NK-92 (cell line): ENCODE data around the gene DPP4.
"Not testable (repeated sequence)": the region's sequence is repeated elsewhere in the genome, so short reads cannot be mapped to it uniquely, and the experiment has no call there.

Experiments used
- DNase-seq: peaks from one replicate; lab custom pipeline; 2025; ENCODE audit not compliant: unreplicated experiment; lab: John Stamatoyannopoulos, UW

Gene DPP4

DNA sequence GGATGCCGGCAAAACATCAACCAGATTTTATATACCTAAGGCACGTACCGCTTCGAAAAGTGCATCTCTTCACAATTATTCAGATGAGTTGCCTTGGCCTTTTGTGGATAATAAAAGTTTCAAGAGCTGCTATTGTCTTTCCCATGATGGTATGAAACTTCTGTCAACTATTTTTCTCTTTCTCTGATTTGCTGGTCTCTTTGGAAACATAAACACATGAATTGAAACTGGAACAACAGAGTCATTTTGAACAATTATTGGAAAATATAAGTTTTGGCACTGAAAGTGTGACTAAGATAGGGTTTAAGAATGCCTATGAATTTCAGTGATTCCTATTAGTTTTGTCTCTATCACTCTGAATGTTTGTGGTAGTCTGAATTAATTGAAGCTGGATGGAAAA, 109.9 kb downstream of the DPP4 start:
- DNase-seq = no peak

DNA sequence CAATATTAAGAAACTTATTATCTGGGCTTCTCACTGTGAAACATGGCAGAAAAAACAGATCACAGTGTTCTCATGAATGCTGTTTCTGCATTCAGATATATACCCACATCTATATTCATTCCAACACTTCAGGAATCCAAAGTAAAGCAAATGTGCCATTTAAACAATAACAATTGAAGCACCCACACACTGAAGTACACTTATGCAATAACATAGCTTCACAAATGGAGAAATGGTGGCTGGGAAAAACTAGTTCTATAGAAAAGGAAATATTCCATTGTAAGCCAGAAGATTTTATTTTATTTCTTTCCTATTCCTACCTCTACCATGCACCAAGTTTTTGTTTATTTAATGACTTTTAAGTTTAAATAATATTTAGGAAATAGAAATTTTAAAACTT, 111.9 kb downstream of the DPP4 start:
- DNase-seq = no peak

DNA sequence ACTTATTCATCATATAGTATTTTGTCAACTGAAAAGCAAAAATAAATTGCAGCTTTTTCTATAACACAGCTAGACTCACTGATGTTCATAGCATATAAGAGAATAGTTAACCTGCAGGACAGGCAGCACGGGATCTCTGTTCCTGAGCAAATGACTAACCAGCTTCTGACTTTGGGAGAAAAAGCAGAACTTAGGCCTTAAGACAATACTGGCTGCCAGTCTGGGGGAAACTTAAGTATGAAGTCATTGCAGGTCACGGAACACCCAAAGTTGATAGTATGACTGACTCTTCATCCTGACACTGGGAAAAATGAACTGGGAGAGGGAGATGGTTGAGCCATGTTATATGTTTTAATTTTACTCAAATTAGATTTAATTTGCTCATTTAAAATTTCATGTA, 113.0 kb downstream of the DPP4 start:
- DNase-seq = no peak

DNA sequence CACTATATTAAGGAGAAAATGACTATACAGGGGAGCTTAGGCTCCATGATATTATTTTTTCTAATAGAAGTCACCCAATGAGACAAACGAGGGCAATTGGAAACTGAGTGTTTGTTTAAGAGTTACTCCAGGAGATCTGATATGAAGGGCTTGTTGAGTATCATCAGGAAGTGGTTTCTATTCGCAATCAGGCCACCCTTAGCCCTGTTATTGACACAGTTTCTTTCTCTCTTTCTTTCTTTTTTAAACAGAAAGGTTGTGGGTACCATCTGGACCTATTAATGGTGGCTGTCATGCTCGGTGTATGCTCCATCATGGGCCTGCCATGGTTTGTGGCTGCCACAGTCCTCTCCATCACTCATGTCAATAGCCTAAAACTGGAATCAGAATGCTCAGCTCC, 117.3 kb downstream of the DPP4 start:
- DNase-seq = no peak

DNA sequence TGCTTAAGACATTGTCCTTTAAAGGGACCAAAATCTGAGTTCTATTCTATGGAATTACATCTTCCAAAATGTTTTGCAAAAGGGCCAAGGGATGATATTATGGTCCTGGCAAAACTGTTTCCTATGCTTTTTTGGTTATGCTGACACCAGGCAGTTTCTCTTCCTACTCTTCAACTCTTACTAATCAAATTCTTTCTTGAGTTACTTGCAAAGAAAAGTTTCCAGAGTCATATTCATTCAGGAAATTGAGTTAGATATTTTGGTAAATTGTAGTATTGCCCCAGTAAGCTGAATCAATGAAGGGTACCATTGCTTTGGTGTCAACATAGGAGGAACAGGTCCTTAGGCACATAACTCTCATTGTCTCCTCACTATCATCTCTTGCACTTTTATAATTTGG, 118.8 kb downstream of the DPP4 start:
- no peak for DNase-seq

GRCh38 chr2:161954103-161954502, 119.9 kb downstream of the DPP4 start:
- DNase-seq = no peak

GRCh38 chr2:161953367-161953766, 120.6 kb downstream of the DPP4 start:
- not testable (repeated sequence) for DNase-seq

DNA sequence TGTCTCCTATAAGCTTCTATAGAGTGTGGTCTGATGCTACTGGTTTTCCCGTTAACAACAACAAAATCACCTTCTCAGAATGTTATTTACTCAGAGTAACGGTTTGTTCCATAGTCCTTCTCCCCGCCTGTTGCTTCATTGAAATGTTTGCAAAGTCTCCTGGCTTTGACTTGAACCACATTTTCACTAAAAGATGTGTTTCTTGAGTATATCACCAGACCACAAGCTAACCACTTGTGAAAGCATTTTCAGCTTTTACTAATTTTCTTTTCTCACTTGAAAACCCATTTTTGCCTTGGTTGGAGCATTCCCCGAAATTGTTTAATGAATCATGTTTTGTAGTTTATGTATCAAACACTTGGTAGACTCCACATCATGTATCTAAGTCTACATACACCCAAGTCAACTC, 121.2 kb downstream of the DPP4 start:
- no peak for DNase-seq

- no peak for DNase-seq
Observed at GRCh38 chr2:161947836-161948235, 126.2 kb downstream of the DPP4 start.

GRCh38 chr2:161947406-161947805, 126.6 kb downstream of the DPP4 start:
- no peak for DNase-seq

DNA sequence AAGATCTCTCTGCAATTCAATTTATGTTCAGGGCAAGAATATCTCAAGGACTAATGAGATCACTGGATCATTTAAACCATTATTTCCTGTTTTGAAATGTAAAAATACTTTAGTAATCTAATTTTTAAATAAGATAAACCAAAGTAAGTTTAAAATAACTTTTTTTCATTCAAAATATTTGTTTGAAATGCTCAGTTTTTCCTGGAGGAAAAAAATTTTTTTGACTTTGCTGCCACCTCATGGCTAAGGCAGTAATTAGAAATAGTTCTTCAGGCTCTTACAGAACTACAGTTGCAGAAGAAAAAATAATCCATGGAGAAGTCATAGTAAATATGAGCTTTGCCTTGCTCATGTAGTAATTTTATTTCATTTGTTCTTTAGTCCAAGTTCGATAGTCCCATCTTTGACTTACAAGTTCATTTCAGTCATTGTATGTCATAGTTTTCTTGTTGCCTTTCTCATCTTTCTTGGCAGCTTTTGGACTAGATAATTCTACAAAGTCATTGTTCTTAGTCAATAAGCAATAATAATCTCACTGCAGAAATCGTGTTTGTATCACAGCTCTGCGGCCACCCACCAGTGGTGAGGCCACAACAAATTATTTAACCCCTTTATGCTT, 127.4 kb downstream of the DPP4 start:
- DNase-seq = no peak

- DNase-seq = no peak
Observed at GRCh38 chr2:161943011-161943410, 131.0 kb downstream of the DPP4 start.
